GM19025 (cell line): ENCODE measurements around the gene HDGFL2.

Source experiments
- ATAC-seq: cut with Tn5 transposase; IDR thresholded peaks from one replicate; pipeline ENCODE4 v1.9.1; 2021; ENCODE audit warnings: mild to moderate bottlenecking, low read depth, moderate library complexity; ENCODE audit not compliant: unreplicated experiment

The HDGFL2 gene

DNA sequence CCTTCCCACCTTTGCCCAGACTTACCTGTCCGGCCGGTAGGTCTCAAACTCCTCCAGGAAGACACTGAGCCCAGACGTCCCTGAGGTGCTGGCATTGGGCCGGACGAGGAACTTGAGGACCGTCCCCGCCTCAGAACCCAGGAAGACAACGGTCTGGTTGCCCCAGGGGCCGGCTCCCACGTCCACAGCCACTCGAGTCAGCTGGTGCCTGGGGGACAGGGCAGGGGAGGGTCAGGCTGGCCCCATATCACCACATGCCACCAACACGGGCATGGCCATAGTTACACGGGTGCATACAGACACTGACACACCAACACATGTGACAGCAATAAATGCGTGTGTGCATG, 76.1 kb downstream of the HDGFL2 start:
- ATAC-seq = no peak

DNA sequence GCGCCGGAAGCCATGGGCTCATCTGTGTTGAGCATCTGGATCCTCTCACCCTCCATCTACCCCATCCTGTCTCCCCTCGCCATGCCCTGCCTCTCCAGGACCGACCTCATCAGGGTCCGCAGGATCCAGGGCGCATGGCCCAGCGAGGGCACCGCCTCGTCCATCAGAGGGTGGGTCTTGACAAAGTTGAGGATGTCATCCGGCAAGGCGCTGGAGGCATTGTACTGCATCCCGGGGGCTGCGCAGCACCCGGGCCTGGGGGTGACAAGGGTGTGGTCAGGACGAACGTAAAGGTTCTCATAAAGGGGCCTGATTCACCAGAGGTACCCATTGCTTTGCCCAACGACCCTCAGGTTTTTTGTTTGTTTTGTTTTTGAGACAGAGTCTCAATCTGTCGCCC, 77.9 kb downstream of the HDGFL2 start:
- no peak for ATAC-seq

DNA sequence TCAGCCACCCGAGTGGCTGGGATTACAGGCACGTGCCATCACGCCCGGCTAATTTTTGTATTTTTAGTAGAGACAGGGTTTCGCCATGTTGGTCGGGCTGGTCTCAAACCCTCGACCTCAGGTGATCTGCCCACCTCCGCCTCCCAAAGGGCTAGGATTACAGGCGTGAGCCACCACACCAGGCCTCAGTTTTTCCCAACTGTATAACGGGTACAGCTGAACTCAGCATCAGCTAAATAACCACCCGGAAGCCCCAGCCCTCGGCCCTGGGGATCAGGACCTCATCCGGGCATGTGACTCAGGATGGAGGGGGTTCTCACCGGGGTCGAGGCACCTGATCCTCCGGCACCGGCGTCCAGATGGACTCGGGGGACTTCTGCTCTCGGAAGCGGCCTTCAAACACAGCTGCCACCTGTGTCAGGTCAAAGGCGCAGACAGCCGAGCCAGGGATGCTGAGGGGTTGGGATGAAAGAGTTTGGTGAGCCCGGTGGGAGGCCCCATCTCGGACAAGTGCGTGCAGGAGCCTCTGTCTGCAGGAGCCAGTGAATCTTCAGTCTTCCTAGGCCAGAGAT, 78.5 kb downstream of the HDGFL2 start:
- no peak for ATAC-seq
